CD4-positive, alpha-beta T cell (primary cell): ENCODE measurements around the gene FAM131B. TPM values are rescaled to one million over a fixed set of nuclear protein-coding genes. Genes with fewer than 3 reads are reported as not detected.

Experiments used
- ATAC-seq: fragments of 200-7000 bp; cut with Tn5 transposase; one replicate; pipeline ENCODE4 v1.10.0; 2022; ENCODE audit warnings: mild to moderate bottlenecking; ENCODE audit not compliant: poor library complexity
- CTCF ChIA-PET: fragments of 350-600 bp; sonication (Branson Sonifier 250); formaldehyde crosslinking; loops from one replicate; lab custom pipeline; 2021; ENCODE audit warnings: antibody characterized with exemption, inconsistent platforms; lab: Charles Lee
- POLR2A ChIA-PET: fragments of 350-600 bp; sonication (Branson Sonifier 250); formaldehyde crosslinking; loops from one replicate; lab custom pipeline; 2021; ENCODE audit warnings: antibody characterized with exemption, inconsistent platforms; lab: Charles Lee
- DNase-seq, 14 experiments: peaks; one replicate each; pipeline ENCODE4 v3.0.0-alpha.2; 2013 to 2020; ENCODE audit warnings: mixed read lengths in 2 of 14
- H3K27ac ChIP-seq, 2 donors: one replicate each; pipeline versions ENCODE4 v1.5.1 to v1.7.0; 2013; ENCODE audit warnings: low read length in 2 of 2, low read depth in 1 of 2, mild to moderate bottlenecking in 1 of 2
- H3K27me3 ChIP-seq, 2 experiments: 1 replicate in 1 of 2; 2 replicates in 1 of 2; pipeline versions ENCODE4 v1.6.1 to v1.7.0; 2013; ENCODE audit warnings: low read length in 2 of 2, control low read depth in 1 of 2, mild to moderate bottlenecking in 1 of 2, moderate library complexity in 1 of 2; ENCODE audit not compliant: insufficient read depth in 2 of 2, control insufficient read depth in 1 of 2
- H3K36me3 ChIP-seq: one replicate; pipeline ENCODE4 v1.6.1; 2013; ENCODE audit warnings: low read length, control low read depth; ENCODE audit not compliant: insufficient read depth
- H3K4me1 ChIP-seq: one replicate; pipeline ENCODE4 v1.6.1; 2013; ENCODE audit warnings: low read length, control low read depth; ENCODE audit not compliant: insufficient read depth
- H3K4me3 ChIP-seq: one replicate; pipeline ENCODE4 v1.5.1; 2013; ENCODE audit warnings: mild to moderate bottlenecking, low read length, moderate library complexity
- H3K9me3 ChIP-seq, 2 experiments: 1 replicate in 1 of 2; 2 replicates in 1 of 2; pipeline versions ENCODE4 v1.6.1 to v1.7.0; 2013; ENCODE audit warnings: low read length in 2 of 2, mild to moderate bottlenecking in 2 of 2, control low read depth in 1 of 2, moderate library complexity in 1 of 2; ENCODE audit not compliant: control insufficient read depth in 1 of 2, insufficient read depth in 1 of 2
- H3K27ac Mint-ChIP-seq: one replicate; pipeline ENCODE4 v1.8.0; 2020; ENCODE audit warnings: mixed read lengths
- H3K27me3 Mint-ChIP-seq: one replicate; pipeline ENCODE4 v1.8.0; 2021; ENCODE audit warnings: mixed read lengths
- H3K36me3 Mint-ChIP-seq: one replicate; pipeline ENCODE4 v1.8.0; 2021; ENCODE audit warnings: low read depth, mixed read lengths
- H3K4me1 Mint-ChIP-seq: one replicate; pipeline ENCODE4 v1.8.0; 2021; ENCODE audit warnings: low read depth, mixed read lengths
- H3K4me3 Mint-ChIP-seq: one replicate; pipeline ENCODE4 v1.8.0; 2020; ENCODE audit warnings: mild to moderate bottlenecking, mixed read lengths
- H3K9me3 Mint-ChIP-seq: one replicate; pipeline ENCODE4 v1.8.0; 2020; ENCODE audit warnings: mixed read lengths
- intact Hi-C, 2 experiments: fragments of 100-400 bp; cut with DNase I in 1 of 2; cut with micrococcal nuclease in 1 of 2; formaldehyde crosslinking; loops; one replicate each; pipeline versions ENCODE4 v1.15.1 to v1.9.0; 2023 to 2025; cut with DNase I, micrococcal nuclease
- total RNA-seq, 174 experiments: library from RNA in 2 of 174; stranded (reverse) in 2 of 174; gene quantifications; one replicate each; pipeline ENCODE4 v1.2.3 and lab custom pipeline; 2021 to 2026
- TF ChIP-seq, protein P1 (sequence below): fragments of 200-600 bp; IDR thresholded peaks from one replicate; pipeline ENCODE4 v1.8.0; 2022; ENCODE audit warnings: antibody characterized with exemption, mild to moderate bottlenecking

FAM131B gene
- total RNA-seq, 2 experiments from 2014 or later = 0.14 TPM; not detected in 1

- H3K27ac Mint-ChIP-seq = no peak overlapping the region
- no peaks in the 10 kb centered on the region for H3K27me3 ChIP-seq
- no peak overlapping the region for H3K4me3 Mint-ChIP-seq
- H3K4me1 Mint-ChIP-seq = peaks cover 7% of the 10 kb centered on the region
- ChIA-PET CTCF (no interaction called here), POLR2A (no interaction called here)
- no peaks in the 10 kb centered on the region for H3K4me1 ChIP-seq
- H3K27ac ChIP-seq = no peak overlapping the region
- H3K4me3 ChIP-seq = no peak overlapping the region
- DNase-seq = no peak
- no peaks in the 10 kb centered on the region for H3K36me3 Mint-ChIP-seq
- no peak for ATAC-seq
- no peaks in the 10 kb centered on the region for H3K27me3 Mint-ChIP-seq
- intact Hi-C loops = no loop called here
- TF ChIP-seq, protein P1, sequence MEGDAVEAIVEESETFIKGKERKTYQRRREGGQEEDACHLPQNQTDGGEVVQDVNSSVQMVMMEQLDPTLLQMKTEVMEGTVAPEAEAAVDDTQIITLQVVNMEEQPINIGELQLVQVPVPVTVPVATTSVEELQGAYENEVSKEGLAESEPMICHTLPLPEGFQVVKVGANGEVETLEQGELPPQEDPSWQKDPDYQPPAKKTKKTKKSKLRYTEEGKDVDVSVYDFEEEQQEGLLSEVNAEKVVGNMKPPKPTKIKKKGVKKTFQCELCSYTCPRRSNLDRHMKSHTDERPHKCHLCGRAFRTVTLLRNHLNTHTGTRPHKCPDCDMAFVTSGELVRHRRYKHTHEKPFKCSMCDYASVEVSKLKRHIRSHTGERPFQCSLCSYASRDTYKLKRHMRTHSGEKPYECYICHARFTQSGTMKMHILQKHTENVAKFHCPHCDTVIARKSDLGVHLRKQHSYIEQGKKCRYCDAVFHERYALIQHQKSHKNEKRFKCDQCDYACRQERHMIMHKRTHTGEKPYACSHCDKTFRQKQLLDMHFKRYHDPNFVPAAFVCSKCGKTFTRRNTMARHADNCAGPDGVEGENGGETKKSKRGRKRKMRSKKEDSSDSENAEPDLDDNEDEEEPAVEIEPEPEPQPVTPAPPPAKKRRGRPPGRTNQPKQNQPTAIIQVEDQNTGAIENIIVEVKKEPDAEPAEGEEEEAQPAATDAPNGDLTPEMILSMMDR = no peak
- no peaks in the 10 kb centered on the region for H3K9me3 ChIP-seq
- H3K36me3 ChIP-seq = no peaks in the 10 kb centered on the region
- H3K9me3 Mint-ChIP-seq = no peaks in the 10 kb centered on the region
Observed at GRCh38 chr7:143320620-143321019, 41.9 kb downstream of the FAM131B start.

DNA sequence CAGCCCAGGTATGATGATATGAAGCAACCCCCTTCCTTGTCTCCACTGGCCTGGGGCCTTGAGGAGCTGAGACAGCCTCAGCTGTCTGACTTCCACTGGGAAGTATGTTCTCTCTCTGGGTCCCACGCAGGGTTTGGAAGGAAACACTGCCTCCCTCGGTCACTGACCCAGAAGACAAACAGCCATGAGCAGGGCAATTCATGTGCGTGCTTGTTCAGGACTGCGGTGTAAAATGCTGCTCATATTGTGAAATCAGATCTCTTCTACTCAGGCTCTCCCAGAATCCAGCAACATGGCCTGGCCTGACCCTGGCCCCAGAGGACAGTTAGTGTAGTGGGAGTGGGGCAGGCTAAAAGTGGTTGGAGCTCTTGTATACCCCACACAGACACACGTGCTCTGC is 43.9 kb downstream of the FAM131B start:
- Mint-ChIP-seq H3K36me3 (no peaks in the 10 kb centered on the region), H3K4me3 (no peak overlapping the region), H3K27me3 (no peaks in the 10 kb centered on the region), H3K9me3 (no peaks in the 10 kb centered on the region), H3K4me1 (no peaks in the 10 kb centered on the region), H3K27ac (no peak overlapping the region)
- no peak overlapping the region for H3K27ac ChIP-seq
- no peak overlapping the region for H3K4me3 ChIP-seq
- POLR2A ChIA-PET = no interaction called here
- no peaks in the 10 kb centered on the region for H3K36me3 ChIP-seq
- no peaks in the 10 kb centered on the region for H3K27me3 ChIP-seq
- ATAC-seq (no peak), DNase-seq (no peak)
- no peaks in the 10 kb centered on the region for H3K9me3 ChIP-seq
- intact Hi-C loops = no loop called here
- TF ChIP-seq, protein P1 = no peak
- H3K4me1 ChIP-seq = no peaks in the 10 kb centered on the region
- CTCF ChIA-PET = no interaction called here

- POLR2A ChIA-PET = no interaction called here
- Mint-ChIP-seq H3K9me3 (no peaks in the 10 kb centered on the region), H3K4me3 (no peak overlapping the region), H3K4me1 (peaks cover 7% of the 10 kb centered on the region), H3K27me3 (no peaks in the 10 kb centered on the region), H3K36me3 (no peaks in the 10 kb centered on the region), H3K27ac (no peak overlapping the region)
- Histone ChIP-seq H3K36me3 (no peaks in the 10 kb centered on the region), H3K4me1 (peaks cover 3% of the 10 kb centered on the region), H3K27me3 (no peaks in the 10 kb centered on the region), H3K27ac (no peak overlapping the region), H3K4me3 (no peak overlapping the region), H3K9me3 (no peaks in the 10 kb centered on the region)
- TF ChIP-seq, protein P1 = no peak
- ATAC-seq (no peak), DNase-seq (no peak)
- intact Hi-C loops = no loop called here
- CTCF ChIA-PET = interaction anchor here (1.6 kb wide), 1 partner anchor 11 kb away, joined by 3 read pairs; no protein-coding TSS in a partner anchor
Observed at GRCh38 chr7:143316492-143316891, 46.0 kb downstream of the FAM131B start.
